ENCODE results near the gene SNX2. TPM values are rescaled to one million over a fixed set of nuclear protein-coding genes. Genes with fewer than 3 reads are reported as not detected.
A peak's percentile ranks its signal among the peaks of the same experiment; 100 is the strongest.

The SNX2 gene
- total RNA-seq, 2 experiments from 2014 or later = 42.0 to 48.3 TPM

DNA sequence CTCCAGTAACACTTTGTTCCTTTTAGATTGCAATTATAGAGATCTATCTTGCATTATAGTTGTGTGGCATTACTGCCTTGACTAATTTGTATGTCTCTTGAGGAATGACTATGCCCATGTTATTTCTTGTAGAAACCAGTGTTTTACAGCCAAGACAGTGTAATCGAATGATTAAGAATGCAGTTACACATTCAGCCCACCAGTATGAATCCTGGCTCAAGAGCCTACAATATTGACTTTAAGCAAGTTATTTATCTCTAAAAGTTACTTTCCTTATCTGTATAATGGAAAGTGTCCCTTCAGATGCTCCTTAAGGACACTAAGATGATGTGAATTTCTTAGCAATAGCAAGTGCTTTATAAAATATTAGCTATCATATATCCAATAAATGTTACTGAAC is 60.8 kb downstream of the SNX2 start:
- Mint-ChIP-seq H3K27ac (no peak overlapping the region), H3K4me1 (ENCODE audit: low read depth) (no peaks in the 10 kb centered on the region), H3K4me3 (no peak overlapping the region), H3K36me3 (ENCODE audit: low read depth) (no peaks in the 10 kb centered on the region), H3K27me3 (peaks cover 2% of the 10 kb centered on the region), H3K9me3 (no peaks in the 10 kb centered on the region)
- ATAC-seq (no peak), DNase-seq (no peak)
- intact Hi-C loops (cut with micrococcal nuclease) = no loop called here
- ChIA-PET POLR2A (no interaction called here), CTCF (interaction anchor here (1.6 kb wide), 1 partner anchor 10 kb away, joined by 6 read pairs; the partner anchor contains the start of gene SNX24)
- TF ChIP-seq, protein P1, sequence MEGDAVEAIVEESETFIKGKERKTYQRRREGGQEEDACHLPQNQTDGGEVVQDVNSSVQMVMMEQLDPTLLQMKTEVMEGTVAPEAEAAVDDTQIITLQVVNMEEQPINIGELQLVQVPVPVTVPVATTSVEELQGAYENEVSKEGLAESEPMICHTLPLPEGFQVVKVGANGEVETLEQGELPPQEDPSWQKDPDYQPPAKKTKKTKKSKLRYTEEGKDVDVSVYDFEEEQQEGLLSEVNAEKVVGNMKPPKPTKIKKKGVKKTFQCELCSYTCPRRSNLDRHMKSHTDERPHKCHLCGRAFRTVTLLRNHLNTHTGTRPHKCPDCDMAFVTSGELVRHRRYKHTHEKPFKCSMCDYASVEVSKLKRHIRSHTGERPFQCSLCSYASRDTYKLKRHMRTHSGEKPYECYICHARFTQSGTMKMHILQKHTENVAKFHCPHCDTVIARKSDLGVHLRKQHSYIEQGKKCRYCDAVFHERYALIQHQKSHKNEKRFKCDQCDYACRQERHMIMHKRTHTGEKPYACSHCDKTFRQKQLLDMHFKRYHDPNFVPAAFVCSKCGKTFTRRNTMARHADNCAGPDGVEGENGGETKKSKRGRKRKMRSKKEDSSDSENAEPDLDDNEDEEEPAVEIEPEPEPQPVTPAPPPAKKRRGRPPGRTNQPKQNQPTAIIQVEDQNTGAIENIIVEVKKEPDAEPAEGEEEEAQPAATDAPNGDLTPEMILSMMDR (IDR thresholded peaks at IDR 0.05) = no peak

DNA sequence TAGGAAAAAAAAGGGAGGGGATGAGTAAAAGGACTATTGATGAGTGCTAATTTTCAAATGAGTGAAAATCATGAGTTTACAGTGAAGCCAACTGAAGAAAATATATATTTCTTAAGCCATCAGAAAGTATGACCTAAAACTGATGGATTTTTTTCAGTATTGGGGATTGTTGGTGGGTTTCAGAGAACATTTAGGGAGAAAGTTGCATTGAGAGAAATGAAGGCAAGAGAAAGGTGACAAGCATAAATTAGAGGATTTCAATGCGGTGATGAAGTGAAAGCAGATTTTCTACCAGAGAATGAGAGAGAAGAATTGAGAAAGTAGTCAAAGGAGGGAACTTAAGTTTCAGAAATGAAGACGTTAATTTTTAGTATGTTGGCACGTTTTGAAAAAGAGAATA is 62.1 kb downstream of the SNX2 start:
- no peak for ATAC-seq
- H3K27me3 Mint-ChIP-seq = peaks cover 2% of the 10 kb centered on the region
- intact Hi-C loops (cut with micrococcal nuclease) = no loop called here
- TF ChIP-seq, protein P1 (IDR thresholded peaks at IDR 0.05) = no peak
- no peak for DNase-seq
- no peak overlapping the region for H3K4me3 Mint-ChIP-seq
- H3K27ac Mint-ChIP-seq = no peak overlapping the region
- POLR2A ChIA-PET = no interaction called here
- no peaks in the 10 kb centered on the region for H3K36me3 Mint-ChIP-seq (ENCODE audit: low read depth)
- CTCF ChIA-PET = no interaction called here
- no peaks in the 10 kb centered on the region for H3K9me3 Mint-ChIP-seq
- H3K4me1 Mint-ChIP-seq (ENCODE audit: low read depth) = no peaks in the 10 kb centered on the region

DNA sequence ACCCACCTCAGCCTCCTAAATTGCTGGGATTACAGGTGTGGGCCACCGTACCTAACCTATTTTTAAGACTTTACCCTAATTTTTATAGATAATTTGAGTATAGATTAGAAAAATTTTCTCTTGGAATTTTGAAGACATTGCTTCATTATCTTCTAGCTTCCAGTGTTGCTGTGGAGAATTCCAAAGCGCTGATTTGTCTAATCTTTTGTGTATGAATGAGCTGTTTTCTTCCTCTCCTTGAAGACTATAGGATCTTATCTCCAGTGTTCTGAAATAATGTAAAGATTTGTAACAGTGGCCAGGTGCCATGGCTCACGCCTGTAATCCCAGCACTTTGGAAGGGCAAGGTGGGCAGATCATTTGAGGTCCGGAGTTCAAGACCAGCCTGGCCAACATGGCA is 64.9 kb downstream of the SNX2 start:
- Mint-ChIP-seq H3K27ac (no peak overlapping the region), H3K9me3 (no peaks in the 10 kb centered on the region), H3K27me3 (peaks cover 5% of the 10 kb centered on the region), H3K4me1 (ENCODE audit: low read depth) (peaks cover 9% of the 10 kb centered on the region), H3K4me3 (no peak overlapping the region), H3K36me3 (ENCODE audit: low read depth) (no peaks in the 10 kb centered on the region)
- TF ChIP-seq, protein P1 (IDR thresholded peaks at IDR 0.05) = no peak
- ATAC-seq = no peak
- intact Hi-C loops (cut with micrococcal nuclease) = loop anchor here (10.0 kb wide), 1 partner anchor 65 kb away; the partner anchor contains the start of gene SNX2
- ChIA-PET CTCF (no interaction called here), POLR2A (no interaction called here)
- DNase-seq = no peak

DNA sequence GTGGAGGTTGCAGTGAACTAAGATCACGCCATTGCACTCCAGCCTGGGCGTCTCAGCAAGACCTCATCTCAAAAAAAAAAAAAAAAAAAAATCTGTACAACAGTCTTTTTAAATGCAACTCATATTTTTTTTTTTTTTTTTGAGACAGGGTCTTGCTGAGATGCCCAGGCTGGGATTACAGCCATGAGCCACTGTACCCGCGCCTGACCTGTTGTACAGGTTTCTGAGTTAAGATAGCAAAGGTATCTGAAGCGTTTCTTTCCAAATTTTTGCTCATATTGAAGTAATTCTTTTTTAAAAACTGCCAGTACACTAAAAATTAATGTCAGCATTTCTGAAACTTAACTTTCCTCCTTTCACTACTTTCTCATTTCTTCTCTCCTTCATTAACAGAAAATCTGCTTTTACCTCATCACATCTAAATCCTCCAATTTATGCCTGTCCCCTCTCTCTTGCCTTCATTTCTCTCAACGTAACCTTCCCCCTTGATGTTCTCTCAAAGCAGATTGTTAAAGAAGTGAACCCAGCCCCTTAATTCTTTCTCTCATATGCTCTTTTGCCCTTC is 67.2 kb downstream of the SNX2 start:
- intact Hi-C loops (cut with micrococcal nuclease) = loop anchor here (10.0 kb wide), 1 partner anchor 67 kb away; the partner anchor contains the start of gene SNX2
- Mint-ChIP-seq H3K27ac (no peak overlapping the region), H3K4me3 (no peak overlapping the region), H3K4me1 (ENCODE audit: low read depth) (peaks cover 14% of the 10 kb centered on the region), H3K36me3 (ENCODE audit: low read depth) (no peaks in the 10 kb centered on the region), H3K27me3 (peaks cover 5% of the 10 kb centered on the region), H3K9me3 (no peaks in the 10 kb centered on the region)
- ChIA-PET CTCF (no interaction called here), POLR2A (no interaction called here)
- ATAC-seq = no peak
- TF ChIP-seq, protein P1 (IDR thresholded peaks at IDR 0.05) = no peak
- no peak for DNase-seq

DNA sequence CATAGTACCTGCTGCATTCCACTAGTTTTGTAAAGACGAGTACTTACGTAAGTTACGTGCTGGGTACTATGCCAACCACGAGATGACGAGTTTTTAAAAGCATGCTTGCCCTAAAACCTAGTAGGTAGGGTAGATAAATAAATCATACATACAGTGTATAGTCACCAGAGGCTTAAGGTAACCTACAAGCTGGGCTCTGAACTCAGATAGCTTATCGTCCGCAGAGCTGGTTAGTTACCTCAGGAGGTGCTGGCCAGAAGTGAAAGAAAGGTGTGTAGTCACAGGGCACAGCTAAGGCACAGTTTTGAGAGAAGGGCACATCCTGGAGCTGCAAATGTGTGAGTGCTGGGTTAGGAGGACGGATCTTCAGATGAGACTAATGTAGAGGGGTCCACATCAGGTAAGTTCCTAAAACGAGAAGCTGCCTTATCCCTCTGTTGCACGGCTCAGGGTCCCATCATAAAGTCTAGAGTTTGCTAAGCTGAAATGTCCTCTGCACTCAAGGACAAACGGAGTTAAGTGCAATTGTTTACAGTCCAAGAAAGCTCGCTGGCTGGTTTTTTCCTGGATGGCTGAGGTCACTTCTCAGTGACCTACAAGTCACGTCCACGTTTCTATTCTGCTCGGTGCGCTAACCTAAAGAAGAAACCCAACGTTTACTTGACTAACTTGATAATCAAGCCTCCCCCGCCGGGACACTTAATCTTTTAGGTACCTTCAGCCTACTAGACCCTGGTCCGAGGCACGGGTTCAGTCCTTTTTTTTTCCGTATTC is 69.4 kb downstream of the SNX2 start:
- ChIA-PET CTCF (interaction anchor here (0.7 to 1.8 kb wide), 4 partner anchors 9 to 67 kb away, joined by 3 to 6 read pairs (median 4); no protein-coding TSS in a partner anchor), POLR2A (interaction anchor here (0.7 to 2.1 kb wide), 3 partner anchors 31 to 667 kb away, joined by 3 to 5 read pairs (median 4); partner anchors contain the start of genes CSNK1G3 and SNX2)
- ATAC-seq (no peak), DNase-seq (no peak)
- Mint-ChIP-seq H3K27me3 (peaks cover 5% of the 10 kb centered on the region), H3K9me3 (no peaks in the 10 kb centered on the region), H3K4me1 (ENCODE audit: low read depth) (peaks cover 14% of the 10 kb centered on the region), H3K27ac (peak overlapping the region; percentile 36), H3K4me3 (peak overlapping the region; percentile 81), H3K36me3 (ENCODE audit: low read depth) (no peaks in the 10 kb centered on the region)
- intact Hi-C loops (cut with micrococcal nuclease) = loop anchor here (10.0 kb wide), 1 partner anchor 70 kb away; the partner anchor contains the start of gene SNX2
- TF ChIP-seq, protein P1 (IDR thresholded peaks at IDR 0.05) = no peak

All from activated CD8-positive, alpha-beta T cell treated with anti-CD3 and anti-CD28 coated beads for 36 hours (primary cell).